SIG-M5 treated with dmso at 0.1 percent for 504 hours (cell line): ENCODE data around the gene GLG1.
A peak's percentile ranks its signal among the peaks of the same experiment; 100 is the strongest.

Source experiments
- DNase-seq: peaks from one replicate; lab custom pipeline; 2025; ENCODE audit not compliant: unreplicated experiment; lab: John Stamatoyannopoulos, UW

Gene GLG1

GRCh38 chr16:74485916-74486315 lies 121.0 kb downstream of the GLG1 start:
- DNase-seq, result peak; percentile 41

GRCh38 chr16:74480150-74481029 lies 126.5 kb downstream of the GLG1 start:
- DNase-seq, result peak; percentile 16

GRCh38 chr16:74477226-74477625 lies 129.7 kb downstream of the GLG1 start:
- no peak for DNase-seq

GRCh38 chr16:74474416-74474815 lies 132.5 kb downstream of the GLG1 start:
- DNase-seq, result no peak

- no peak for DNase-seq
These were observed 134.4 kb downstream of the GLG1 start for GRCh38 chr16:74472540-74472939.

GRCh38 chr16:74472010-74472409 lies 134.9 kb downstream of the GLG1 start:
- no peak for DNase-seq

- DNase-seq, result no peak
These were observed 136.9 kb downstream of the GLG1 start for GRCh38 chr16:74469946-74470478.

GRCh38 chr16:74468807-74469525 lies 137.9 kb downstream of the GLG1 start:
- no peak for DNase-seq

GRCh38 chr16:74466872-74467271 lies 140.0 kb downstream of the GLG1 start:
- DNase-seq, result no peak

GRCh38 chr16:74465851-74466685 lies 140.8 kb downstream of the GLG1 start:
- DNase-seq, result no peak

GRCh38 chr16:74465281-74465680 lies 141.6 kb downstream of the GLG1 start:
- DNase-seq, result no peak

GRCh38 chr16:74463888-74464287 lies 143.0 kb downstream of the GLG1 start:
- peak; percentile 44 for DNase-seq

- no peak for DNase-seq
These were observed 144.6 kb downstream of the GLG1 start for GRCh38 chr16:74462361-74462760.

GRCh38 chr16:74461826-74462225 lies 145.1 kb downstream of the GLG1 start:
- no peak for DNase-seq

- no peak for DNase-seq
These were observed 146.4 kb downstream of the GLG1 start for GRCh38 chr16:74460542-74460941.

- DNase-seq, result no peak
These were observed 150.7 kb downstream of the GLG1 start for GRCh38 chr16:74456290-74456625.

- DNase-seq, result no peak
These were observed 151.2 kb downstream of the GLG1 start for GRCh38 chr16:74455619-74456289.

- no peak for DNase-seq
These were observed 151.7 kb downstream of the GLG1 start for GRCh38 chr16:74455213-74455612.

GRCh38 chr16:74451951-74452758 lies 154.8 kb downstream of the GLG1 start:
- DNase-seq, result no peak
